Measurements from ENCODE around the gene P4HTM. TPM values are rescaled to one million over a fixed set of nuclear protein-coding genes. Genes with fewer than 3 reads are reported as not detected.

Gene P4HTM
- total and polyA plus RNA-seq, 2 of the 4 experiments (the other 2 are of a cell fraction) = 10.4 to 26.1 TPM

- H3K4me2 ChIP-seq (ENCODE audit: low read depth, low read length) = peak overlapping the region; percentile 84
- H3K27ac ChIP-seq (ENCODE audit: insufficient read depth, low read length) = peak overlapping the region; percentile 93
- H2BK5ac ChIP-seq (ENCODE audit: low read depth, low read length, poor library complexity, severe bottlenecking) = peak overlapping the region; percentile 93
- H3K23ac ChIP-seq (ENCODE audit: low read depth, low read length) = peak overlapping the region; percentile 85
- dilution Hi-C loops (cut with HindIII; ENCODE audit: low sequenced_read_pairs, unreplicated experiment) = no loop called here
- peak overlapping the region; percentile 4 for H4K5ac ChIP-seq (ENCODE audit: low read depth, low read length)
- H2BK20ac ChIP-seq (ENCODE audit: low read depth, low read length) = no peak overlapping the region
- peaks cover 38% of the 10 kb centered on the region for H3K36me3 ChIP-seq (ENCODE audit: control insufficient read depth, insufficient read depth, low read length)
- H3K9me1 ChIP-seq (ENCODE audit: insufficient read depth, low read length) = peaks cover 21% of the 10 kb centered on the region
- H3K27me3 ChIP-seq (ENCODE audit: control insufficient read depth, insufficient read depth, low read length) = no peaks in the 10 kb centered on the region
- 0 out of 3 replicates have a peak overlapping the region, but pooled peaks have one; percentile 25 for H2BK15ac ChIP-seq (ENCODE audit: low read depth, low read length)
- H4K91ac ChIP-seq (ENCODE audit: insufficient read depth, low read depth, low read length) = peak overlapping the region; percentile 54
- intact Hi-C loops (cut with micrococcal nuclease) = loop anchor here (5.0 kb wide), 1 partner anchor 70 kb away; the partner anchor contains the start of gene QRICH1
- TF ChIP-seq MXI1 (IDR thresholded peaks at IDR 0.05; ENCODE audit: borderline replicate concordance, low read depth, low read length) (no peak), MAFK (IDR thresholded peaks at IDR 0.05; ENCODE audit: low read depth, low read length) (no peak), CHD1 (IDR thresholded peaks at IDR 0.05; ENCODE audit: low read depth, low read length) (no peak), FOS (IDR thresholded peaks at IDR 0.05; ENCODE audit: low read depth, low read length) (no peak), NFE2L2 (IDR thresholded peaks at IDR 0.05; ENCODE audit: low read depth, low read length) (no peak), POLR2A (IDR thresholded peaks at IDR 0.05; ENCODE audit: low read depth, low read length) (no peak), USF2 (IDR thresholded peaks at IDR 0.05; ENCODE audit: low read depth, low read length) (no peak), SMC3 (IDR thresholded peaks at IDR 0.05; ENCODE audit: low read depth, low read length) (no peak), MAZ (IDR thresholded peaks at IDR 0.05; ENCODE audit: borderline replicate concordance, low read depth, low read length) (no peak)
- peaks cover 20% of the 10 kb centered on the region for H4K20me1 ChIP-seq (ENCODE audit: insufficient read depth, low read length)
- peaks cover 4% of the 10 kb centered on the region; the same call in 1 of the 2 replicates for H3K4me1 ChIP-seq (ENCODE audit: control insufficient read depth, insufficient read depth, low read length)
- H2BK120ac ChIP-seq (ENCODE audit: low read depth, low read length) = no peak overlapping the region; the same call in 1 of the 2 replicates
- peak overlapping the region; percentile 87 for H3K4ac ChIP-seq (ENCODE audit: low read depth, low read length)
- H3K14ac ChIP-seq (replicated peaks; ENCODE audit: low read depth, low read length) = peak overlapping the region; percentile 94
- peak overlapping the region; percentile 84 for H3K4me3 ChIP-seq (ENCODE audit: insufficient read depth, low read depth, low read length)
- 59% methylated on average over 5 of the region's 12 CpGs; no CpG with 5 or more reads in 1 of the 2 experiments for WGBS, 2 experiments (ENCODE audit: extremely low coverage in 2 of 2, insufficient read length in 1 of 2)
- DNase-seq = no peak
- in situ Hi-C loops (cut with MboI; ENCODE audit: low sequenced_read_pairs) = no loop called here
- no peak for ATAC-seq (ENCODE audit: low read depth)
- H2AK5ac ChIP-seq (ENCODE audit: low read depth, low read length) = peak overlapping the region; percentile 97
- H3K18ac ChIP-seq (ENCODE audit: low read depth, low read length) = no peak overlapping the region
- no peak overlapping the region; the same call in 1 of the 2 replicates for H3K56ac ChIP-seq (ENCODE audit: extremely low read depth, insufficient read depth, low read length)
- POLR2A ChIA-PET (ENCODE audit: unreplicated experiment) = interaction anchor here (1.0 to 3.8 kb wide), 3 partner anchors 12 to 83 kb away, joined by 3 to 25 read pairs (median 4); partner anchors contain the start of gene QRICH1
- H3K9me3 ChIP-seq (ENCODE audit: control insufficient read depth, insufficient read depth, low read length) = no peaks in the 10 kb centered on the region
- BruUV-seq (replicated peaks) = no TSS peak
- peak overlapping the region; percentile 94 for H2AFZ ChIP-seq (replicated peaks; ENCODE audit: low read length, poor library complexity)
- CTCF ChIA-PET = interaction anchor here (0.5 to 1.1 kb wide), 5 partner anchors 9 to 73 kb away, joined by 3 to 7 read pairs (median 4); partner anchors contain the start of genes P4HTM and WDR6
- peak overlapping the region; percentile 99 for H2AK9ac ChIP-seq (replicated peaks; ENCODE audit: low read depth, low read length, poor library complexity)
- peak overlapping the region; percentile 90 to 91 for H4K8ac ChIP-seq (ENCODE audit: low read depth in 2 of 2, low read length in 2 of 2)
- peaks cover 29 to 84% of the 10 kb centered on the region in 2 experiments for H3K79me1 ChIP-seq (ENCODE audit: low read depth in 1 of 2, low read length in 2 of 2)
- H3K9ac ChIP-seq (ENCODE audit: low read depth, low read length) = peak overlapping the region; percentile 90
Observed at GRCh38 chr3:49022688-49023171, 32.7 kb downstream of the P4HTM start.

Measured in IMR-90 (cell line).